Head of caudate nucleus (tissue), 42 donors: ENCODE measurements around the gene NRBP1.
A peak's percentile ranks its signal among the peaks of the same experiment; 100 is the strongest.
"Not testable (repeated sequence)": the region's sequence is repeated elsewhere in the genome, so short reads cannot be mapped to it uniquely, and the experiment has no call there.

Experiments used
- DNase-seq, 42 donors: peaks; one replicate each; pipeline versions ENCODE4 v3.0.0 to v3.0.0-alpha.2; 2020 to 2021; ENCODE audit warnings: mixed read lengths in 7 of 42
- intact Hi-C: fragments of 100-400 bp; cut with DNase I; formaldehyde crosslinking; loops from one replicate; pipeline ENCODE4 v1.15.0; 2022

NRBP1 gene

DNA sequence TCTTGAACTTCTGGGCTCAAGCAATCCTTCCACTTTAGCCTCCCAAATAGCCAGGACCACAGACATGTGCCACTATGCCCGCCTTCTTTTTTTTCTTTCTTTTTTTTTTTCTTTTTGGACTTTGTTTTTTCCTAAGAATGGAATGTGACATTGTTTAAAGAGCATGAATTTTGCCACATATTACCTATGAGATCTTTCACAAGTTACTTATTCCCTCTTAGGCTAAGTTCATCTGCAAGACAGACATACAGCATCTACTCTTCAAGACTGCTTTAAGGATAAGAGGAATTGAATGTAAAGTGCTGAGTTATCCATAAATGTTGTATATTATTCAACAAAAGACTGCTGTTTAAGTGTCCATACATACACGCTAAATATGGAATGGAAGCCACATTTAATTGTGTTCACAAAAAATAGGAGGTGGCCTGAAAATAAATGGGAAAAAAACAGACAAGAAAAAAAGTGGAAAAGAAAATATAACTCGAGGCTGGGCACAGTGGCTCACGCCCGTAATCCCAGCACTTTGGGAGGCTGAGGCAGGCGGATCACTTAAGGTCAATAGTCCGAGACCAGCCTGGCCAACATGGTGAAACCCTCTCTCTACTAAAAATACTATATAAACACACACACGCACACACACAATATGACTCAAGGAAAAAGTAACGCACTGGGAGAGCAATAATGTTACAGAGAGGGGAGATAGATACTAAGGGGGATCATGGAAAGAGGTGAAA is 15.8 kb upstream of the NRBP1 start:
- DNase-seq: no peak
- intact Hi-C loops: no loop called here

DNA sequence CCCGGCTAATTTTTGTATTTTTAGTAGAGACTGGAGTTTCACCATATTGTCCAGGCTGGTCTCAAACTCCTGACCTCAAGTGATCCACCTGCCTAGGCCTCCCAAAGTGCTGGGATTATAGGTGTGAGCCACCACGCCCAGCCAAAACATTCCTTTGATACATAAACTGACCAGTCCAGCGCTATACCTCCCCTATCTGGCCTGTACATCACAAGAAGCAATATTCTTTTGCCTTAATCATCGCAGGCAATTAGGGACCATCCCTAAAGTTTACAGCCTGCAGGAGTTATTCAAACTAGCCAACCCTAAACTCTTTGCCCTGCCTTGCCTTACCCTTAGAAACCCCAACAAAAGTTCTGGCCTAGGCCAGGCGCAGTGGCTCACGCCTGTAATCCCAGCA is 12.3 kb upstream of the NRBP1 start:
- intact Hi-C loops: no loop called here
- DNase-seq: no peak

DNA sequence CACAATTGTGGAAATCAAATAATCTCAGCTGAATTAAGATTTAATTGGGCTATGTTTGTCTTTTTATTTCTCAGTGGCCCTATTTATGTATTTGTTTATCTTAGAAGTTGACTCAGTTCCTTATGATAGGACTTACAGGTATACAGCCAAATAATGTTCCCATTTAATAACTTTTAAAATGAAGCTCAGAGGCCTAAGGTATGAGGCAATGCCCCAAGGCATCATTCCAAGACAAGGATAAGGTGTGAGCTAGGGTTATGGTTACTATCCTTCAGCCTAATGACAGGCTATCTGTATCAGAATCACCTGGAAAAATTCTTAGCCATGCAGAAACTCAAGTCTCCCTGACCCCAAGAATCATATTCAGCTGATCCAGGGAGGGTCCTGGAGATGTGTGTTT is 7.4 kb upstream of the NRBP1 start:
- no peak for DNase-seq
- intact Hi-C loops: no loop called here

DNA sequence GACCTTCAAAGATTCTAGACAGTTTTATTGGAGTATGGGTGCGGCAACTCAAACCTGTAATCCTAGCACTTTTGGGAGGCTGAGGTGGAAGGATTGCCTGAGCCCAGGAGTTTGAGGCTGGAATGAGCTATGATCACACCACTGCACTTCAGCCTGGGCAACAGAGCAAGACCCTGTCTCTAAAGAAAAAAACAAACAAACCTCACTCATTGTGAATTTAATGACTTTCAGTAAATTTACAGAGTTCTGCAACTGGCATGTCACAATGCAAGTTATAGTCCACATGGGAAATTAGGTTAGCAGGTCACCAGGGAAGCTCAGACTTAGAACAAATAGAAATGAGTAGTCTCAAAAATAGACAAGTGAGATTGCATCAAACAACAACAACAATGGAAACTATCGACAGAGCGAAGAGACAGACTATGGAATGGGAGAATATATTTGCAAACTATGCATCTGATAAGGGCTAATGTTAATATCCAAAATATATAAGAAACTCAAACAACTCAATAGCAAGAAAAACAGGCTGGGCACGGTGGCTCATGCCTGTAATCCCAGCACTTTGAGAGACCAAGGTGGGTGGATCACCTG is 6.7 kb upstream of the NRBP1 start:
- DNase-seq: no peak
- intact Hi-C loops: no loop called here

DNA sequence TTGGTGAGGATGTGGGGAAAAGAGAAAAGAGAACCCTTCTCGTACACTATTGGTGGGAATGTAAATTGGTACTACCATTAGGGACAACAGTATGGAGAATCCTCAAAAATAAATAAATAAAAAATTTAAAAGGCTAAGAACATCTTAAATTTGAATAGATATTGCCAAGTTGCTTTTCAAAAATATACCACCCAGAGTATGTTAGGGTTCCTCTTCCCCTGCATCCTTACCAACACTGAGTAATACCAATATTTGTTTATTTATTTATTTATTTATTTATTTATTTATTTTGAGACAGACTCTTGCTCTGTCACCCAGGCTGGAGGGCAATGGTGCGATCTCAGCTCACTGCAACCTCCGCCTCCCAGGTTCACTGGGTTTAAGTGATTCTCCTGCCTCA is 5.5 kb upstream of the NRBP1 start:
- DNase-seq: no peak
- intact Hi-C loops: no loop called here

DNA sequence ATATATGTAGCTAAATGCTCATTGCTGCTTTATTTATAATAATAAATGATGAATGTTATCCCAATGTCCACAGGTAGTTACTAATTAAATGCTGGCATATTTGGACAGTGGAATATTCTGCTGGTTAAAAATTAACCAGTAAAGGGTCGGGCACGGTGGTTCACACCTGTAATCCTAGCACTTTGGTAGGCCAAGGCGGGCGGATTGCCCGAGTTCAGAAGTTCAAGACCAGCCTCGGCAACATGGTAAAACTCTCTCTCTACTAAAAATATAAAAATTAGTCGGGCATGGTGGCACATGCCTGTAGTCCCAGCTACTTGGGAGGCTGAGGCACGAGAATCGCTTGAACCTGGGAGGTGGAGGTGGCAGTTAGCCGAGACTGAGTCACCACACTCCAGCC is 3.4 kb upstream of the NRBP1 start:
- intact Hi-C loops: loop anchor here (5.0 kb wide), 3 partner anchors 53 to 213 kb away; partner anchors contain the start of genes ATRAID, EIF2B4, IFT172 and SLC5A6
- not testable (repeated sequence) for DNase-seq

- DNase-seq: no peak
Measured at GRCh38 chr2:27427863-27428212, 593 bp upstream of the NRBP1 start.

GRCh38 chr2:27428978-27429541 is 629 bp downstream of the NRBP1 start:
- intact Hi-C loops: loop anchor here (2.0 to 5.0 kb wide), 5 partner anchors 20 to 217 kb away; partner anchors contain the start of genes ATRAID, EIF2B4, GTF3C2 and IFT172
- DNase-seq: peak; percentile 12 to 85 (median 68)

More at GRCh38 chr2:27427863-27428212, 593 bp upstream of the NRBP1 start:
- intact Hi-C loops: loop anchor here (2.0 to 5.0 kb wide), 5 partner anchors 19 to 216 kb away; partner anchors contain the start of genes ATRAID, EIF2B4, GTF3C2 and IFT172

DNA sequence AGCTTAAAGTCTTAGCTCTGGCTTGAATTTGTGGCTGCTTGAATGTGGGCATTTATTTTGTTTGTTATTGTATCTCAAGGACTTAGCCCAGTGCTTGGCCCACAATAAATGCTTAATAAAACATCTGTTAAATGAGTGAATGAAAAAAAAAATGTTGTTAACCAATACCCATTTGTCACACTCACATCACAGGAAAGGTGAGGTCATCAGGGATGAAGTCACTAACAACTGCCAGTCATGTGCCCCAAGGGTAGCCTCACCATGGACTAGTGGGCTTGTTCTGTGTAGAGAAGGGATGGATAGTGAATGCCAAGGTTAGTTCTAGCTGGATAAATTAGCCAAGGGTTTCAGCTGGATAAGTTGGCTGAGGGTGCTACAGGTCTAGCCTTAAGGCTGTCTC is 3.0 kb downstream of the NRBP1 start:
- no peak for DNase-seq
- intact Hi-C loops: no loop called here

DNA sequence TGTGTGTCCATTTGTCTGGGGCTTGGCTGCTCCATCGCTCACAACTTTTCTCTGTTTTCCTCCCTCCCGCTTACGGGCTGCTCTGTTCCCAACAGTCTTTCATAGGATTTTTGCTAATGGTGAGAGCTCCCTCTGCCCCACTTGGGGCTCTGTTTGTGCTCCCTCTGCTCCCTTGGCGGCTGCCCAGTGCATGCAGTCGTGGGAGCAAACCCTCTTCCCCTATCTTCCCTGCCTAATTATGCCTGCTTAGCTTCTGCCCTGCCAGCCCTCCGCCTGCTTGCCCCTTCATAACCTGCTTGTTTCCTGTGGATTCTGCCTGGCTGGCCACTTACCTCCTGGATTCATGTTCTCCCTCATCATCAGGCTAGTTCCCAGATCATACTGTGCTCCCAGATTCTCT is 7.2 kb downstream of the NRBP1 start:
- intact Hi-C loops: no loop called here
- no peak for DNase-seq

- intact Hi-C loops: no loop called here
- no peak for DNase-seq
Measured at GRCh38 chr2:27441226-27441926, 12.9 kb downstream of the NRBP1 start.

- peak in 28 of 42 donors; percentile 4 to 67 (median 28) for DNase-seq
- intact Hi-C loops: no loop called here
Measured at GRCh38 chr2:27441958-27442919, 13.8 kb downstream of the NRBP1 start, which contains the start of gene KRTCAP3. Gene KRTCAP3 (plus strand): TSS chr2:27442381. CDS start chr2:27442413, 32 bp downstream.

DNA sequence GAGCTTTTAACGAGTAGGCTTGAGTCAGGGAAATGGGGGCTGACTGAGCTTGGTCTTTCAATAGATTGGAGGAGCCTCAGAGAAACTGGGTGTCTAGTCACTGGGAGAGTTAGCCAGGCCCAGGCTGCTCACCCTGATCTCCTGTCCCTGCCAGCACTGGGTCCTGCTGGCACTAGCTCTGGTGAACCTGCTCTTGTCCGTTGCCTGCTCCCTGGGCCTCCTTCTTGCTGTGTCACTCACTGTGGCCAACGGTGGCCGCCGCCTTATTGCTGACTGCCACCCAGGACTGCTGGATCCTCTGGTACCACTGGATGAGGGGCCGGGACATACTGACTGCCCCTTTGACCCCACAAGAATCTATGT is 14.5 kb downstream of the NRBP1 start:
- peak in 1 of 42 donors; percentile 45 for DNase-seq
- intact Hi-C loops: no loop called here

DNA sequence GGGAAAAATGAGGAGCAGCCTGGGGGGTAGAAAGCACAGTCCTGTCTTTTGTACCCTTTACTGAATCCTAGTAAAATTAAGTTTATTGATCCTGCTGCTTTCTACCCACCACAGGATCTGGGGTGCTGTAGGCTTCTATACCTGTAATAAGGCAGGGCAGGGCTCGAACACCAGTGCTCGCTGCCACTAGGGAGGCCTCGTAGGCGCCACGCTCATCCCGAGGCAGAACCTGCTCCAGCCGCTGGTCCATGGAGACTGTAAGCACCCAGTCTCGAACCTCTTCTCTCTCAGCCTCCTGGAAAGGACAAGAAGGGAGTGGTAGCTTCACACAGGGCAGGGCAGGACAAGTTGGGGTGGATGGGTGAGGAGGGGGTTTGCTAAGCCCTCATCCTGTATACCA is 16.7 kb downstream of the NRBP1 start:
- intact Hi-C loops: no loop called here
- no peak for DNase-seq

DNA sequence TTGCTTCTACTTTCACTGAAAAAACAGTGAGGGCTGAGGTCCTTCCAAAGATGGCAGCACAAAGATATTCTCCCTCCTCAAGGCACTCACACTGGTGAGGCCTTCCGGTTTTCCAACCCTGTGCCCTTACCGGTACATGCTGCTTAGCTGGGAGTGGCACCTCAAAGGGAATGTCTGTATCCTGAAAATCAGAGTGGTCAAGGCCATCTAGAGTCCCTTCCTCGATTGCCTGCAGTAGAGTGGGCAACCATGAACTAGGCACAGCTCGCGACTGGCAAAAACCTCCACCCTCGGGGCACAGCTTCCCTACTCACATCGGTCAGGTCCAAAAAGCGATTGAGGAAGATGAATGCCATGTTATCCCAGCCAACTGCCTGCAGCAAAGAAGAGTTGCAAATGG is 17.2 kb downstream of the NRBP1 start:
- intact Hi-C loops: no loop called here
- DNase-seq: no peak

- DNase-seq: no peak
- intact Hi-C loops: no loop called here
Measured at GRCh38 chr2:27446057-27446456, 17.6 kb downstream of the NRBP1 start.

DNA sequence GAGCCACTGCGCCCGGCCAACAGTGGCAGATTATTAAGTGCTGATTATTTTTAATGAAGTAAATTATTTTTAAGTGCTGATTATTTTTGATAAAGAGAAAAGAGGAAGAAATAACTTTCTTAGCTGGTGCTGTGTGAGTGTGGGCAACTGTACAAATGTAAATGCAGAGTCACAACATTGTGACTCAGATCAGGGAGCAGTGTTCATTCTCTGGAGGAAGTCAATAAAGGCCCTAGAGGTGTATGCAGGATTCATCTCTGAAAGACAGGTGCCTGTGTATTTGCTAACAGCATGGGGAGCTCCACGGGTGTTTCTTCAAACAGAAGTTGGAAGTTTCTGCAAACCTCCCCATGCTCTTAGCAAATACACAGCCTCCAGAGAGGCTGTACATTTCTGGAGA is 19.9 kb downstream of the NRBP1 start:
- peak in 1 of 42 donors; percentile 9 for DNase-seq
- intact Hi-C loops: no loop called here

DNA sequence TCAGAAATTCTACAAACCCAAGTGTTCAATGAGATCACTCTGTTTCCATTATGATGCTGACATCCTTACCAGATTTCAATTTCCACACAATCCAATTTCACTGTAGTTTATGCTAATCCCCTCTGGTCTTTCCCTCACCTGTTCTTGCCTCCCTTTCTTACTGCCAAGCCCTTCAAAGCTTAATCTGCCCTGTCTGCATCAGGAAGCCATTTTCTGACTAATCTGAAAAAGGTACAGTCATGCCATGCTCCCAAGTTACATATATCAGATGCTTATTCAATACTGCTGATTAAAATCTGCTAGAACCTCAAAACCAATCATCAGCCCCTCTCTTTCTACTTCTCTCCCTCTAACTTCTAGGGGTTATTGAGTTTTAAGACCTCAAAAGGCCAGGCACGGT is 22.7 kb downstream of the NRBP1 start:
- DNase-seq: no peak
- intact Hi-C loops: no loop called here

DNA sequence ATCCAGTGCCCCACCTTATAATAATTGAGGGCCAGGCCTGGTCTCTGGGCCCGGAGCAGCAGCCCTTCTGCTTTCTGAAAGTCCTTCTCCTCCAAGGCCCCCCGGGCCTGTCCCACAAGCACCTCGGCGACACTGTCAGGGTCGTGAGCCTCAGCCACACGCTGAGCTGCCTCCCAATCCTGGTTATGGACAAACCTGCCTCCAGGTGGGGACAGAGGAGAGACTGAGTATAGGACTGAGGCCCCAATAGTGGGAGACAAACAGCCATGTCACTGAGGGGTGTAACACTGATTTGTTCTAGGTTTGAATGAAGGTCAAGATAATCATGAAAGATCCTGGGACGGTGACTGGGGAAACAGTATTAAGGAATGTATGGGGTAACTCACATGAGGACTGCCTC is 25.5 kb downstream of the NRBP1 start:
- DNase-seq: no peak
- intact Hi-C loops: no loop called here
